WERI-Rb-1 (cell line): ENCODE results near the gene NME2.

Source experiments
- DNase-seq: peaks from one replicate; pipeline ENCODE4 v3.0.0-alpha.2; 2020
- H3K27ac ChIP-seq: fragments of 250-450 bp; sonication (Bioruptor Pico); 2 replicates; pipeline ENCODE4 v1.5.1; 2020; ENCODE audit warnings: mild to moderate bottlenecking, moderate library complexity
- H3K27me3 ChIP-seq: fragments of 250-450 bp; sonication (Bioruptor Pico); 2 replicates; pipeline ENCODE4 v1.5.1; 2021; ENCODE audit warnings: mild to moderate bottlenecking, low read depth, moderate library complexity; ENCODE audit not compliant: insufficient read depth, severe bottlenecking
- H3K36me3 ChIP-seq: fragments of 250-450 bp; sonication (Bioruptor Pico); 2 replicates; pipeline ENCODE4 v1.5.1; 2020; ENCODE audit warnings: mild to moderate bottlenecking, moderate library complexity
- H3K4me3 ChIP-seq: 2 replicates; pipeline ENCODE4 v1.5.1; 2011; ENCODE audit warnings: low read depth, mild to moderate bottlenecking, control low read depth, low read length
- H3K9me3 ChIP-seq: fragments of 250-450 bp; sonication (Bioruptor Pico); 2 replicates; pipeline ENCODE4 v1.5.1; 2021; ENCODE audit warnings: mild to moderate bottlenecking, moderate library complexity; ENCODE audit not compliant: severe bottlenecking
- CTCF ChIP-seq: IDR thresholded peaks from 2 replicates; pipeline ENCODE4 v1.5.1; 2011; ENCODE audit warnings: low read depth, mild to moderate bottlenecking, control low read depth, inconsistent platforms, low read length

NME2 gene

GRCh38 chr17:51166198-51166986, at the start of gene NME2:
Gene NME2, plus strand, starts transcription at chr17:51166411. Its CDS starts 420 bp downstream, at chr17:51166831.
- peak within 1 kb of the TSS; percentile 94 for H3K27ac ChIP-seq
- H3K4me3 ChIP-seq = peak within 1 kb of the TSS; percentile 93
- H3K27me3 ChIP-seq = no peaks in the 10 kb centered on the region
- no peaks in the 10 kb centered on the region for H3K9me3 ChIP-seq
- peak; percentile 97 for DNase-seq
- 0 out of 2 replicates have a peak, but pooled peaks have one; percentile 3 for TF ChIP-seq CTCF
- peaks cover 76% of the 10 kb centered on the region for H3K36me3 ChIP-seq

- no peak for TF ChIP-seq CTCF
- Histone ChIP-seq H3K27ac (no peak overlapping the region), H3K27me3 (no peaks in the 10 kb centered on the region), H3K36me3 (peaks cover 3% of the 10 kb centered on the region), H3K4me3 (no peak overlapping the region), H3K9me3 (no peaks in the 10 kb centered on the region)
- DNase-seq = no peak
Observed at GRCh38 chr17:51118330-51119195, 47.6 kb upstream of the NME2 start.

GRCh38 chr17:51119415-51120356, 46.5 kb upstream of the NME2 start:
- H3K9me3 ChIP-seq = no peaks in the 10 kb centered on the region
- peaks cover 3% of the 10 kb centered on the region for H3K36me3 ChIP-seq
- peak; percentile 59 for DNase-seq
- peak; percentile 48 for TF ChIP-seq CTCF
- no peaks in the 10 kb centered on the region for H3K27me3 ChIP-seq
- H3K27ac ChIP-seq = peak overlapping the region; percentile 86
- peak overlapping the region; percentile 82 for H3K4me3 ChIP-seq

GRCh38 chr17:51120357-51120738, 45.9 kb upstream of the NME2 start:
- Histone ChIP-seq H3K27ac (peak overlapping the region; percentile 86), H3K27me3 (no peaks in the 10 kb centered on the region), H3K9me3 (no peaks in the 10 kb centered on the region), H3K36me3 (no peaks in the 10 kb centered on the region; the same call in 1 of the 2 replicates), H3K4me3 (peak overlapping the region; percentile 82)
- peak; percentile 55 for DNase-seq
- TF ChIP-seq CTCF = peak; percentile 23; the same call in 1 of the 2 replicates
